H9 (cell line): Measurements from ENCODE around the gene HELQ. TPM values are rescaled to one million over a fixed set of nuclear protein-coding genes. Genes with fewer than 3 reads are reported as not detected.

Experiments
- DNase-seq: peaks from one replicate; pipeline ENCODE4 v3.0.0-alpha.2; 2017
- H2AFZ ChIP-seq: one replicate; pipeline ENCODE4 v1.6.1; 2013; ENCODE audit warnings: mild to moderate bottlenecking, low read length, control low read depth, moderate library complexity
- H2AK5ac ChIP-seq: 2 replicates; pipeline ENCODE4 v1.6.1; 2013; ENCODE audit warnings: low read length, control low read depth, mixed read lengths; ENCODE audit not compliant: insufficient read length
- H2BK120ac ChIP-seq: one replicate; pipeline ENCODE4 v1.6.1; 2013; ENCODE audit warnings: low read depth, mild to moderate bottlenecking, low read length, control low read depth, inconsistent platforms; ENCODE audit not compliant: poor library complexity, severe bottlenecking
- H2BK12ac ChIP-seq: 2 replicates; pipeline ENCODE4 v1.6.1; 2013; ENCODE audit warnings: low read length, control low read depth, mixed read lengths, low read depth; ENCODE audit not compliant: insufficient read length
- H2BK15ac ChIP-seq: 2 replicates; pipeline ENCODE4 v1.6.1; 2013; ENCODE audit warnings: low read depth, low read length, control low read depth
- H2BK20ac ChIP-seq: one replicate; pipeline ENCODE4 v1.6.1; 2013; ENCODE audit warnings: low read depth, mild to moderate bottlenecking, low read length, control low read depth, inconsistent platforms; ENCODE audit not compliant: poor library complexity, severe bottlenecking
- H2BK5ac ChIP-seq: 2 replicates; pipeline ENCODE4 v1.6.1; 2013; ENCODE audit warnings: low read length, control low read depth, mixed read lengths; ENCODE audit not compliant: insufficient read length
- H3K14ac ChIP-seq: 2 replicates; pipeline ENCODE4 v1.6.1; 2013; ENCODE audit warnings: low read length, control low read depth; ENCODE audit not compliant: insufficient read depth
- H3K18ac ChIP-seq: 2 replicates; pipeline ENCODE4 v1.6.1; 2013; ENCODE audit warnings: low read depth, mild to moderate bottlenecking, mixed read lengths, low read length, control low read depth; ENCODE audit not compliant: insufficient read length
- H3K23ac ChIP-seq: 2 replicates; pipeline ENCODE4 v1.6.1; 2013; ENCODE audit warnings: low read length, control low read depth, mixed read lengths, low read depth; ENCODE audit not compliant: insufficient read length
- H3K23me2 ChIP-seq: 2 replicates; pipeline ENCODE4 v1.6.1; 2013; ENCODE audit warnings: low read depth, mild to moderate bottlenecking, mixed read lengths, low read length, control low read depth; ENCODE audit not compliant: insufficient read length, poor library complexity, severe bottlenecking
- H3K27ac ChIP-seq: 2 replicates; pipeline ENCODE4 v1.5.1; 2013; ENCODE audit warnings: low read length, control low read depth, mixed read lengths, low read depth; ENCODE audit not compliant: insufficient read length
- H3K27me3 ChIP-seq: 2 replicates; pipeline ENCODE4 v1.6.1; 2013; ENCODE audit warnings: low read length, control low read depth, inconsistent platforms; ENCODE audit not compliant: insufficient read depth
- H3K4ac ChIP-seq: 2 replicates; pipeline ENCODE4 v1.6.1; 2013; ENCODE audit warnings: low read depth, mild to moderate bottlenecking, control low read depth, inconsistent platforms, low read length, moderate library complexity
- H3K4me1 ChIP-seq: 2 replicates; pipeline ENCODE4 v1.6.1; 2013; ENCODE audit warnings: low read length, control low read depth, inconsistent platforms; ENCODE audit not compliant: insufficient read depth
- H3K4me2 ChIP-seq: 2 replicates; pipeline ENCODE4 v1.6.1; 2013; ENCODE audit warnings: low read length, control low read depth, mixed read lengths; ENCODE audit not compliant: insufficient read length, insufficient read depth
- H3K56ac ChIP-seq: 2 replicates; pipeline ENCODE4 v1.6.1; 2013; ENCODE audit warnings: low read depth, mild to moderate bottlenecking, mixed read lengths, low read length, control low read depth; ENCODE audit not compliant: insufficient read length
- H3K79me1 ChIP-seq: 2 replicates; pipeline ENCODE4 v1.6.1; 2013; ENCODE audit warnings: low read depth, mild to moderate bottlenecking, moderate library complexity, low read length, control low read depth, inconsistent platforms; ENCODE audit not compliant: insufficient read depth, poor library complexity, severe bottlenecking
- H3K79me2 ChIP-seq: 2 replicates; pipeline ENCODE4 v1.6.1; 2013; ENCODE audit warnings: low read length, control low read depth, inconsistent platforms; ENCODE audit not compliant: insufficient read depth
- H3K9ac ChIP-seq: 2 replicates; pipeline ENCODE4 v1.6.1; 2013; ENCODE audit warnings: low read length, control low read depth, mixed read lengths; ENCODE audit not compliant: insufficient read length; ENCODE audit errors: extremely low read depth
- H3K9me3 ChIP-seq: one replicate; pipeline ENCODE4 v1.6.1; 2013; ENCODE audit warnings: low read depth, low read length, inconsistent platforms; ENCODE audit not compliant: control insufficient read depth
- H3T11ph ChIP-seq: one replicate; pipeline ENCODE4 v1.6.1; 2013; ENCODE audit warnings: mild to moderate bottlenecking, low read length, control low read depth, inconsistent platforms
- H4K20me1 ChIP-seq: one replicate; pipeline ENCODE4 v1.6.1; 2013; ENCODE audit not compliant: control insufficient read depth, insufficient read length, insufficient read depth
- H4K5ac ChIP-seq: 2 replicates; pipeline ENCODE4 v1.6.1; 2013; ENCODE audit warnings: low read depth, mild to moderate bottlenecking, mixed read lengths, low read length, control low read depth; ENCODE audit not compliant: insufficient read length
- H4K8ac ChIP-seq: replicated peaks from 2 replicates; pipeline ENCODE4 v1.6.1; 2013; ENCODE audit warnings: low read length, control low read depth, mixed read lengths, low read depth; ENCODE audit not compliant: insufficient read length
- H4K91ac ChIP-seq: 2 replicates; pipeline ENCODE4 v1.6.1; 2013; ENCODE audit warnings: low read depth, mild to moderate bottlenecking, moderate library complexity, mixed read lengths, low read length, control low read depth; ENCODE audit not compliant: insufficient read length
- H3K27ac Mint-ChIP-seq, 3 experiments: 2 replicates in 2 of 3; 3 replicates in 1 of 3; pipeline ENCODE4 v1.8.0; 2020 to 2021; ENCODE audit warnings: mixed read lengths in 3 of 3, mild to moderate bottlenecking in 1 of 3, moderate library complexity in 1 of 3
- H3K27me3 Mint-ChIP-seq: 2 replicates; pipeline ENCODE4 v1.8.0; 2021; ENCODE audit warnings: low read depth, mild to moderate bottlenecking, moderate library complexity, mixed read lengths
- H3K36me3 Mint-ChIP-seq, 3 experiments: 2 replicates in 2 of 3; 3 replicates in 1 of 3; pipeline ENCODE4 v1.8.0; 2020 to 2021; ENCODE audit warnings: low read depth in 3 of 3, mixed read lengths in 3 of 3; ENCODE audit not compliant: insufficient read depth in 1 of 3
- H3K4me1 Mint-ChIP-seq, 2 experiments: 2 replicates each; pipeline ENCODE4 v1.8.0; 2020; ENCODE audit warnings: mixed read lengths in 2 of 2
- H3K4me3 Mint-ChIP-seq, 2 experiments: 2 replicates in 1 of 2; 3 replicates in 1 of 2; pipeline ENCODE4 v1.8.0; 2020 to 2021; ENCODE audit warnings: mild to moderate bottlenecking in 2 of 2, mixed read lengths in 2 of 2, moderate library complexity in 1 of 2
- H3K9me3 Mint-ChIP-seq, 2 experiments: 2 replicates in 1 of 2; 3 replicates in 1 of 2; pipeline ENCODE4 v1.8.0; 2020; ENCODE audit warnings: mild to moderate bottlenecking in 2 of 2, mixed read lengths in 2 of 2, moderate library complexity in 1 of 2
- WGBS: extraction: QIAGEN DNeasy Blood & Tissue Kit; methylation state at CpG from one replicate; pipeline ENCODE4 v1.1.7; 2013; ENCODE audit warnings: missing lambda C conversion rate, low lambda C conversion rate, mixed read lengths; ENCODE audit not compliant: insufficient read length; ENCODE audit errors: extremely low coverage; 5-methylcytosine and 5-hydroxymethylcytosine counted together
- total RNA-seq: library from RNA; stranded (reverse); gene quantifications from 2 replicates; pipeline ENCODE4 v1.2.1, GENCODE V29; 2021
- TF ChIP-seq, protein P1 (sequence below): fragments of 200-600 bp; sonication (generic); conservative IDR thresholded peaks from 3 replicates; pipeline ENCODE4 v1.8.0; 2021; ENCODE audit warnings: antibody characterized with exemption, mild to moderate bottlenecking

The HELQ gene
- total RNA-seq, 1 experiment from 2014 or later = 16.2 TPM

DNA sequence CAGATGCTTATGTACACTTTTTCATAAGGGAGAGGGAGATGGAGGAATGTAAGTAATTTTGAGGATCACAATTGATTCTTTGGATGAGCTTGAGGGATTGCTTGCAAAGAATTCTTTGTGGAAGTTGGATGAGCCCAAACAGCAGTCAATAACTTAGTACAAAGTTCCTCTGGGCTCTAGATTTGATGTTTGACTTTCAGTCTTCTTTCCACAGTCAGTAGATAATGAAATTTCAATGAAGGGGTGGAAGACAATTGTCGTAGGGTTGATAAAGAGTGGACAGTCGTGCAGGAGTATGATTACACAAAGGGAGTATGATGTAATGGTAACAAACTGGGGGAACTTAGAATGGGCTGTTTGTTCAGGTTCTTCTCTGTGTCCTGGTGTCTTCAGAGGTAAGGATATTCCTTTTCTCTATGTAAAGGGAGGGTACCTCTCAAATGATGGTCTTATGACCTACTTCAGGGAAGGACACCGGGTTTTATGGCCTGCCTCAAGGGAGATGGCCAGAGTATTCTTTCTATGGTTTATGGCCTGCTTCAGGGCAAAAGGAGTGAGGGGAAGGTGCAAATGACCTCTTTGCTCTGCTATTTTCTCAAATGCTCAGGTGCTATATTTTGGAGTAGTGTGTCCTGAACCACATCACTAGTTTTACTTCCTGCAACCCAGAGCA is 31.0 kb upstream of the HELQ start:
- H3K23me2 ChIP-seq = peaks cover 4% of the 10 kb centered on the region
- H3K36me3 Mint-ChIP-seq = peaks cover 0 to 8% (median 3%) of the 10 kb centered on the region in 3 experiments; a peak in 2 of 7 replicates
- no peak overlapping the region for H3K56ac ChIP-seq
- no CpG with 5 or more reads among the region's 3 CpGs for WGBS
- no peak overlapping the region for H4K8ac ChIP-seq
- no peak overlapping the region for H3K4ac ChIP-seq
- H3K14ac ChIP-seq = no peak overlapping the region
- no peak overlapping the region for H2BK15ac ChIP-seq
- no peaks in the 10 kb centered on the region for H3K9me3 ChIP-seq
- H3K79me2 ChIP-seq = no peaks in the 10 kb centered on the region
- H3K9ac ChIP-seq = no peak overlapping the region
- no peaks in the 10 kb centered on the region for H3K27me3 ChIP-seq
- H3K27ac ChIP-seq = no peak overlapping the region
- peaks cover 2 to 9% of the 10 kb centered on the region in 2 experiments for H3K4me1 Mint-ChIP-seq
- TF ChIP-seq, protein P1, sequence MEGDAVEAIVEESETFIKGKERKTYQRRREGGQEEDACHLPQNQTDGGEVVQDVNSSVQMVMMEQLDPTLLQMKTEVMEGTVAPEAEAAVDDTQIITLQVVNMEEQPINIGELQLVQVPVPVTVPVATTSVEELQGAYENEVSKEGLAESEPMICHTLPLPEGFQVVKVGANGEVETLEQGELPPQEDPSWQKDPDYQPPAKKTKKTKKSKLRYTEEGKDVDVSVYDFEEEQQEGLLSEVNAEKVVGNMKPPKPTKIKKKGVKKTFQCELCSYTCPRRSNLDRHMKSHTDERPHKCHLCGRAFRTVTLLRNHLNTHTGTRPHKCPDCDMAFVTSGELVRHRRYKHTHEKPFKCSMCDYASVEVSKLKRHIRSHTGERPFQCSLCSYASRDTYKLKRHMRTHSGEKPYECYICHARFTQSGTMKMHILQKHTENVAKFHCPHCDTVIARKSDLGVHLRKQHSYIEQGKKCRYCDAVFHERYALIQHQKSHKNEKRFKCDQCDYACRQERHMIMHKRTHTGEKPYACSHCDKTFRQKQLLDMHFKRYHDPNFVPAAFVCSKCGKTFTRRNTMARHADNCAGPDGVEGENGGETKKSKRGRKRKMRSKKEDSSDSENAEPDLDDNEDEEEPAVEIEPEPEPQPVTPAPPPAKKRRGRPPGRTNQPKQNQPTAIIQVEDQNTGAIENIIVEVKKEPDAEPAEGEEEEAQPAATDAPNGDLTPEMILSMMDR = no peak
- H3K4me2 ChIP-seq = no peak overlapping the region
- no peak overlapping the region for H3K23ac ChIP-seq
- H4K5ac ChIP-seq = no peak overlapping the region
- H3K27me3 Mint-ChIP-seq = peaks cover 9% of the 10 kb centered on the region
- no peak overlapping the region for H4K91ac ChIP-seq
- H4K20me1 ChIP-seq = no peaks in the 10 kb centered on the region
- no peaks in the 10 kb centered on the region for H3K4me1 ChIP-seq
- no peak for DNase-seq
- H3K79me1 ChIP-seq = no peaks in the 10 kb centered on the region
- H2AFZ ChIP-seq = no peak overlapping the region
- no peak overlapping the region for H3T11ph ChIP-seq
- no peak overlapping the region for H3K4me3 Mint-ChIP-seq
- no peak overlapping the region for H2AK5ac ChIP-seq
- no peak overlapping the region for H3K18ac ChIP-seq
- H2BK20ac ChIP-seq = no peak overlapping the region
- no peak overlapping the region for H2BK5ac ChIP-seq
- H2BK12ac ChIP-seq = no peak overlapping the region
- no peak overlapping the region for H3K27ac Mint-ChIP-seq
- no peaks in the 10 kb centered on the region; a peak in 1 of 5 replicates for H3K9me3 Mint-ChIP-seq
- H2BK120ac ChIP-seq = no peak overlapping the region
